ENCODE results near the gene HEATR5B.
"Not testable (repeated sequence)": the region's sequence is repeated elsewhere in the genome, so short reads cannot be mapped to it uniquely, and the experiment has no call there.

Gene HEATR5B

GRCh38 chr2:36976065-36976464 is 108.1 kb downstream of the HEATR5B start:
- no peak for DNase-seq

GRCh38 chr2:36975306-36975705 is 108.9 kb downstream of the HEATR5B start:
- no peak for DNase-seq

GRCh38 chr2:36973320-36973719 is 110.9 kb downstream of the HEATR5B start:
- DNase-seq: no peak

- DNase-seq: no peak
These were observed 112.2 kb downstream of the HEATR5B start for GRCh38 chr2:36971990-36972389.

- DNase-seq: no peak
These were observed 116.8 kb downstream of the HEATR5B start for GRCh38 chr2:36967236-36967876.

- peak; percentile 87 for DNase-seq
These were observed 117.6 kb downstream of the HEATR5B start, which contains the start of gene STRN for GRCh38 chr2:36966370-36967235. TSS of gene STRN (minus strand) at chr2:36966536. CDS start at chr2:36966463, 73 bp downstream.

- DNase-seq: no peak
These were observed 118.3 kb downstream of the HEATR5B start for GRCh38 chr2:36965751-36966369.

- DNase-seq: no peak
These were observed 119.0 kb downstream of the HEATR5B start for GRCh38 chr2:36965206-36965605.

- no peak for DNase-seq
These were observed 119.6 kb downstream of the HEATR5B start for GRCh38 chr2:36964496-36965058.

GRCh38 chr2:36963734-36964133 is 120.4 kb downstream of the HEATR5B start:
- DNase-seq: no peak

- DNase-seq: no peak
These were observed 121.1 kb downstream of the HEATR5B start for GRCh38 chr2:36963106-36963505.

- no peak for DNase-seq
These were observed 123.4 kb downstream of the HEATR5B start for GRCh38 chr2:36960773-36961172.

GRCh38 chr2:36960005-36960675 is 124.0 kb downstream of the HEATR5B start:
- no peak for DNase-seq

- DNase-seq: no peak
These were observed 129.1 kb downstream of the HEATR5B start for GRCh38 chr2:36954977-36955607.

- DNase-seq: no peak
These were observed 131.4 kb downstream of the HEATR5B start for GRCh38 chr2:36952748-36953197.

- DNase-seq: no peak
These were observed 132.6 kb downstream of the HEATR5B start for GRCh38 chr2:36951574-36951973.

- DNase-seq: no peak
These were observed 133.1 kb downstream of the HEATR5B start for GRCh38 chr2:36951027-36951518.

- DNase-seq: no peak
These were observed 134.3 kb downstream of the HEATR5B start for GRCh38 chr2:36949845-36950244.

GRCh38 chr2:36945240-36945639 is 138.9 kb downstream of the HEATR5B start:
- not testable (repeated sequence) for DNase-seq

GRCh38 chr2:36941867-36942266 is 142.3 kb downstream of the HEATR5B start:
- no peak for DNase-seq

GRCh38 chr2:36936526-36936925 is 147.6 kb downstream of the HEATR5B start:
- DNase-seq: not testable (repeated sequence)

GRCh38 chr2:36931688-36932087 is 152.5 kb downstream of the HEATR5B start:
- DNase-seq: not testable (repeated sequence)
